GM21526 (cell line): ENCODE measurements around the gene MSMP.

Source experiments
- ATAC-seq: cut with Tn5 transposase; IDR thresholded peaks from one replicate; pipeline ENCODE4 v1.9.1; 2021; ENCODE audit warnings: moderate library complexity; ENCODE audit not compliant: unreplicated experiment, low FRiP score

The MSMP gene, protein sequence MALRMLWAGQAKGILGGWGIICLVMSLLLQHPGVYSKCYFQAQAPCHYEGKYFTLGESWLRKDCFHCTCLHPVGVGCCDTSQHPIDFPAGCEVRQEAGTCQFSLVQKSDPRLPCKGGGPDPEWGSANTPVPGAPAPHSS

DNA sequence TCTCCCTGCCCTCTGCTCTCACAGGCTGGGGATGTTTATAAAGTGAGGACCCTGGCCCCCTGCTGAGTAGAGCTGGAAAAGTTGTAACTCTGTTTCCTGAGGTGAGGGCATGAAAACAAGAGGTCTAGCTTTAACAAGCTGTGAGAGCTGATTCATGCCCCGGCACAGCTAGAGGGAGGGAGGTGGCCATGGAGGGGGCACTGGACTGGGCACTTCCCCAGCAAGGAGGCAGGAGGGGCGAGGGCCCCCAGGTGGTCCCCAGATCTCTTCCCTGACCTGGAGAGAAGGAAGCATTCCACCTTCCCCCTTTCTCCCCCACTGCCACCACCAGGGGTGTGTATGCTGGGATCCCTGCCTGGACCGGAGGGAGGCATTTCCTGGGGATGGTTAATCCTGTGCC, at the start of gene MSMP:
TSS of gene MSMP (minus strand) at position 13 of the 400 bp plus-strand sequence. CDS start 147 bp downstream, outside the sequence.
- ATAC-seq = no peak

DNA sequence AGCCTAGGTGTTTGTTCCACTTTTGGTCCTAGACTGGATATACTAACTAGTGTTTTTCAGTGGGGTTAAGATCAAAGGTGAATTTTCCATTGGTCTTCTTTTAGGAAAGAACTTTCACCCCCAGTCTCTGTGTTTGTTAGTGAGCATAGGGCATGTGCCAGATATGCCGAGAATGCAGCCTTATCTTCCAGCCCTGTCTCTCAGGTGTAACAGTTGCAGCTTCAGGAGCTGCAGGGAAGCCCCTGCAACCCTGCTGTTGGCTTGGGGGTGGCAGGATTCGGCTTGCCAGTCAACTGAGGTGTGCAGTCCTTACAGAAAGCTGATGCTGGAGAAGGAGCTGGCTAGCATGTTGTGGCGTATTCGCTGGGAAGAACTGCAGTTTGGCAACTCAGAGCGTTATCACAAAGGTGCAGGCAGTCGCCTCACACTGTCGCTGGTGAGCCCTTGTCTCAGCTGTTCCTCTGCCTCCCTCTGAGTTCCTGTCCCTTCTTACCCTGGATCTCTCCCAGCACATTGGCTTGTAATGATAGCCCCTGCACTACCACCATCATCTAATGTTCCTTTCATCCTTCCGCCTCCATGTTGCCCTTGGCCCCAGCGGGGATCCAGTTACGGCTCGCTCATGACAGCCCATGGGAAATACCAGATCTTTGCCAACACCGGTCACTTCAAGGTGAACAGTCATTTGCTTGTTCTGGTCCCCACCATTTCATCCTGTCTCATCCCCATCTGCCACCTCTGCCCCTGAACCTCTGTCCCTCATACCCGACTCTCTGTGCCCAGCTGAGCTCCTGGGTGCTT, 47.5 kb upstream of the MSMP start:
- no peak for ATAC-seq

GRCh38 chr9:35800530-35800929, 46.5 kb upstream of the MSMP start:
- ATAC-seq = no peak

DNA sequence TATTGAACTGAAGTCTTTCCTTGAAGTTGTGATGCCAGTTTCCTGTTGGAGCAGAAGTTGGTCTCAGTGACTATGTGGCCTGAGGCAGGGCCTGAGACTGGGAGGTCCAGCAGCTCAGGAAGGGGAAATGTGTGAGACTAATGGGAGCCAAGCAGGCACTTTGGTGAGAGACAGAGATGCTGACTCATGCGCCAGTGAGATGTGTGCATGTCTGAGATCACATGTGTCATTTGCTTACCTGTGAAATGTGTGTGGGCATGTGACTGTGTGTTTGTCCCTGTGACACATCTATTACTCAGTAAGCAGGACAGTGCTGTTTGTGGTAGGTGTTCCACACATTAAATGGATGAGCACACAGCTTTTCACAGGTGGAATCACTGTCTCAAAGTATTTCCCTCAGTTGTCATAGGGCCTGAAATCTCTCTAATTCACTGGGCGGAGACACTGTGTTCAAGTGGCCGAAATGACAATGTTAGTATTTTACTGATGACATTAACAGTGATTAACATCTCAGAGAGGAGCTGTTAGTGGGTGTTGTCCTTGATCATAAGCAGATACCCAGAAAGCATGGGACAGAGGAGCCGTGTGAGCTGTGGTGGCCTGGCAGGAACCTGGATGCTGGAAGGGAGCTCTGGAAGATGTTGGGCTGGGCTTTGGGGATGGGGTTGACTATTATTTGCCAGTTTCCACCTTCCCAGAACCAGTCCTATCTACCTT, 44.7 kb upstream of the MSMP start:
- no peak for ATAC-seq

DNA sequence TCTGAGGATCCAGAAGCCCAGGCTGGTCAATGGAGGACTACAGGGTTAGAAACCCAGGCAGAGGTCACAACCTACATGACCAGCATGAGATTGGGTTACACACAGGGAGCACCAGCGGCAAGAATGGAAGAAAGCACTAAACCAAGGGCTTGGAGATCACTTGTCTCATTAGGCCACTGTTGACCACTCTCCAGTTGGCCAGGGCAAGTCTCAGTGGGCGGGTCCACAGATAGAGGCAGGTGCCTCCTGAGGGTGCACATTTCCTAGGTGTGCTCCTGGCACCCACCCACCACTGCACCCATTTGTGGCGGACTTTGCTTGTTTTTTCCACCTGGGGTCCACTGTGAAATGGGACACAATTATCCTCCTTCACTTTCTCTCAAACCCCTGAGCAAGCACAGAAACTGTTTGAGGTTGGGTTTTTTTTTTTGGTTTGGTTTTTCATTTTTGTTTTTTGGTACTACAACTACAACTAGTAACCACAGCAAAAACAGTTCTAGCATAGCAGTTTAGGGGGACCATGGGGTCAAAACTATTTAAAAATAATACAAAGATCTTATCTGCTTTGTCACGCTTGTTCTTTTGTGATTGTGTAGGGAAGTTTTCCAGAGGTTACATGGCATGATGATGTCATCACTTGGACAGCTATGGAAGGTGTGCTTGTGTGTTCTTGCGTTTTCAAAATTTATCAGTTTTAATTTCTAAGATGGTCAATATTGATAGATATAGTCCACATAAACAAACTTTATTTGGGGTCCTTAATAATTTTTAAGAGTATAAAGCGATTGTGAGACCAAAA, 43.4 kb upstream of the MSMP start:
- no peak for ATAC-seq

DNA sequence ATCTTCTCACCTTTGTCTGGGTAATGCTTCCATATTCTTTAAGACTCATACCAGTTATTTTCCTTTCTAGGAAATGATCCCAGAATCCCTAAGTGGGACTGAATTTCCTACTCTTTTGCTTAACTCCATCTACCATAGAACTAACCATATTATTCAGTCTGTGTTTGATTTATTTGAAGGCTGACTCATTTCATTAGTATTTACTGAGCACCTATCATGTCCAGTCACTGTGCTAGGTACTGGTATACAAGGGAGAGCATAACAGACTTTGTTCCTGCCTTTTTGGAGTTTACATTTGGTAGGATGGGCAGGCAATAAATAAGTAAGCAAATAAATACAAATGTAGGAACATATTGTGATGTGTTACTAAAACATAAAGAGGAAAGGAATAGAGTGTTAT, 41.6 kb upstream of the MSMP start:
- no peak for ATAC-seq

- no peak for ATAC-seq
These were observed 39.4 kb upstream of the MSMP start for GRCh38 chr9:35793461-35793860.

GRCh38 chr9:35792826-35793225, 38.8 kb upstream of the MSMP start:
- no peak for ATAC-seq

DNA sequence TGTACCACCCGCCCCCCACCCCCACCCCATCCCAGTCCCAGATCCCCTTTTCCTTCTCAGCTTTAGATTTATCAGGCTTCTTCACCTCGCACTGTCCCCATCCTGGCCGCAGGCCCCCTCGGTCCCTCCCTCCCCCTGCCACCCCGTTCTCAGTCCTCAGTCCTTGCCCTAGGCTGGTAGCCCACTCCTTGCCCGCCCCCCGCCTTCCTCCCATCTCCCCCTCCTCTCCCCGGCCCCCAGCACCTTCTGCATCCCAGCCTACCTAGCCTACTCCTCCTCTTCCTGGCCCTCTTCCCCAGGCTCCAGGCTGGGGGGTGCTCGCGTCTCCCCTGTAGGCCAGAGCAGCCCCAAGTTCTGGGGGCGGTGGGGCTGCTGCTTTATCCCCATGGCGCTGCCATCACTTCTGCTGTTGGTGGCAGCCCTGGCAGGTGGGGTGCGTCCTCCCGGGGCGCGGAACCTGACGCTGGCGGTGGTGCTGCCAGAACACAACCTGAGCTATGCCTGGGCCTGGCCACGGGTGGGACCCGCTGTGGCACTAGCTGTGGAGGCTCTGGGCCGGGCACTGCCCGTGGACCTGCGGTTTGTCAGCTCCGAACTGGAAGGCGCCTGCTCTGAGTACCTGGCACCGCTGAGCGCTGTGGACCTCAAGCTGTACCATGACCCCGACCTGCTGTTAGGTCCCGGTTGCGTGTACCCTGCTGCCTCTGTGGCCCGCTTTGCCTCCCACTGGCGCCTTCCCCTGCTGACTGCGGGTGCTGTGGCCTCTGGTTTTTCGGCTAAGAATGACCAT, 38.1 kb upstream of the MSMP start:
- no peak for ATAC-seq

DNA sequence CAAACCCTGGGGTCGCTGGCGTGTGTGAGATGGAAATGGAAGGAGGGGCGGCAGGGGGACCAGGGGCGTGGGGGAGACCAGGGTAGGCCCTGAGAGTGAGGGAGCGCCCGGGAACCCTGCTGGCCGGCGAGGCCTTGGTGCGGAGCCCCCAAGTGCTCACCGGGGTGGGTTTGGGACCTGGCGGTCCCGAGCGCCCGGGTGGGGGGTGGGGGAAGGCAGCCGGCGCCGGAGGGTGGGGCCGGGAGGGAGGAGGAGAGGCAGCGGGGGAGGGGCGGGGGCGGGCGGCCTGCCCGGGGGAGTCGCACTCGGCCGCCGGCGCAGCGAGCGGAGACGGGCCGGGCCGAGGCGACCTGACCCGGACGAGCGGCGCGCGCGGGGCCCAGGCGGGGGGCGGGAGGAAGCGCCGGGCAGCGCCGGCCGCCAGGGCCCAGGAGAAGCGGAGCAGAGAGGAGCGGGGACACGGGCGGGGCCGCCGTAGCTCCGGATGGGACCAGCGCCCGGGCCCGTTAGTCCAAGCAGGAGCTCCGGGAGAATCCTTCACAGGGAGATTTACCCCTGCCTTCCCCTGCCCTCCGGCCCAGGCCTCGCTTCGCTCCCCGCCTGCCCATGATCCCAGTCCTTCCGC, 37.3 kb upstream of the MSMP start, which contains the start of gene NPR2:
TSS of gene NPR2 (plus strand) at position 295 of the 625 bp plus-strand sequence. CDS start 818 bp downstream, outside the sequence.
- no peak for ATAC-seq

DNA sequence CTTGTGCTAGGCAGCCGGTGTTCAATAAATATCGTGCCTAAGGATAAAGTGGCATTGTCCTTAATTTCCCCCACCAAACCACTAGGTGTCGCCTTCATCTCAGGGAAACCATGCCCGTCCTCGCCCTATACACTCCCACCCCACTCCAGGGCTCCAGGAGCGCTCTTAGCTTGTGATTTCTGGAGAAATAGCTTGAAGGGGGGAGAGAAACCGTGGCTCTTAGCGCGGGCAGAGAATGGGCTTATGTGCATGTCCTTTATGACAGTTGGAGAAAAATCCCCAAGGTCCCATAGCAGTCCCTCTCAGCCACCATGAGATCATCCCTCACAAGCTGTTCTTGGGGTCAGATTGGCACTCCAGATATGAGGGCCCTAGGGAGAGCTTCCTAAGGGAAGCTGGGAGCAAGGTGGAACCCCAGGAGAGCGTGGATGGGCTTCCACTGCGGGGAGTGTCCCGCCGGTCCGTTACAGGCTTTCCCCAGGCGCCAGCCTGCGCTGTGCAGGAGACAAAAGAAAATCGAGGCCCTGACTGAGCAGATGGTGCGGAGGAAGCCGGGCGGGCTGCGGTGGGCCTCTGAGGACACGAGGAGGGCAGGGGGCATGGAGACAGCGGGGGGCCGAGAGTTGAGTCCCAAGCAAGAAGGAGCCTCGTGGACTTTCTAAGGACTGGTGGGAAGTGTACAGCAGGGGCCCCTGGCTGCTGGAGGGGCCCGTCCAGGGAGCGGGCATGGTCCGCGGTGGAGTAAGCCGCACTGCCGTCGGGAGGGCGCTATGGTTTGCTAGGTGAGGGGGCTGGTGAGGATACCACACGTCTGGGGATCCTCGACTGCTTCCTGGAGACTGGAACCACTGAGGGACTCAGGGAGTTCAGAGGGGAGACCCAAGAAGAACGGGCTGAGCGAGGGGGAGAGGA, 36.6 kb upstream of the MSMP start:
- peak; percentile 70 for ATAC-seq

- ATAC-seq = peak; percentile 11
These were observed 35.9 kb upstream of the MSMP start for GRCh38 chr9:35790025-35790384.

- ATAC-seq = no peak
These were observed 35.5 kb upstream of the MSMP start for GRCh38 chr9:35789541-35789940.

DNA sequence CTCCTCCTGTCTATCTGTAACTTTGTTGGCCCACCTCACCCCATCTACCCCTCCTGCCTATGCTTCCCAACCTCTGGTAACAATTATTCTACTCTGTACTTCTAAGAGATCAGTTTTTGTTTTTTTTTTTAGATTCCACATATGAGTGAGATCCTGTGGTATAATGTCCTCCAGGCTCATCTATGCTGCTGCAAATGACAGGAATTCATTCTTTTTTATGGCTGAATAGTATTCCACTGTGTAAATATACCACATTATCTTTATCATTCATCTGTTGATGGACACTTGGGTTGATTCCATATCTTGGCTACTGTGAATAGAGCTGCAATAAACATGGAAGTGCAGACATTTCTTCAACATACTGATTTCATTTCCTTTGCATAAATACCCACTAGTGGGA, 29.3 kb upstream of the MSMP start:
- ATAC-seq = no peak

GRCh38 chr9:35781066-35781465, 27.0 kb upstream of the MSMP start:
- ATAC-seq = no peak

GRCh38 chr9:35778496-35778895, 24.4 kb upstream of the MSMP start:
- no peak for ATAC-seq

- ATAC-seq = no peak
These were observed 21.9 kb upstream of the MSMP start for GRCh38 chr9:35776018-35776417.

- ATAC-seq = no peak
These were observed 21.0 kb upstream of the MSMP start for GRCh38 chr9:35774907-35775635.
